ENCODE measurements around the gene AUTS2. TPM values are rescaled to one million over a fixed set of nuclear protein-coding genes. Genes with fewer than 3 reads are reported as not detected.

The AUTS2 gene
- total and polyA plus RNA-seq, 9 of the 15 experiments (the other 6 are each of a cell fraction or from before 2014, with no cell fraction given) = 0.58 TPM; not detected in 8

GRCh38 chr7:70569335-70569819, 971.1 kb downstream of the AUTS2 start (continued):
- TF ChIP-seq EP300 (IDR thresholded peaks at IDR 0.05; ENCODE audit: low read length) = peak; percentile 92
- TF ChIP-seq SMARCC2 (IDR thresholded peaks at IDR 0.05; ENCODE audit: low read depth) = 0 out of 2 replicates have a peak, but pooled peaks have one; percentile 20
- TF ChIP-seq GATA2 (CRISPR knock-in tag; IDR thresholded peaks at IDR 0.05) = peak; percentile 77; the same call in 1 of the 2 replicates
- no peak for TF ChIP-seq EWSR1 (IDR thresholded peaks at IDR 0.05; ENCODE audit: borderline replicate concordance, low read depth, partially characterized antibody)
- TF ChIP-seq ASH1L (IDR thresholded peaks at IDR 0.05; ENCODE audit: borderline replicate concordance, low read depth, partially characterized antibody) = no peak
- no peak for TF ChIP-seq PBX2 (CRISPR knock-in tag; IDR thresholded peaks at IDR 0.05; ENCODE audit: low read depth)
- peak; percentile 89 for TF ChIP-seq PBX2 (tag; conservative IDR thresholded peaks at IDR 0.05; ENCODE audit: low read depth)
- 0 out of 2 replicates have a peak, but pooled peaks have one; percentile 49 for TF ChIP-seq ETV5 (CRISPR knock-in tag; IDR thresholded peaks at IDR 0.05; ENCODE audit: low read depth)
- TF ChIP-seq ZNF24 (IDR thresholded peaks at IDR 0.05) = peak; percentile 89
- TF ChIP-seq STAG1 (CRISPR knock-in tag; IDR thresholded peaks at IDR 0.05; ENCODE audit: borderline replicate concordance) = no peak
- 0 out of 2 replicates have a peak, but pooled peaks have one; percentile 52 for TF ChIP-seq PHB2 (IDR thresholded peaks at IDR 0.05; ENCODE audit: low read depth)
- no peak for TF ChIP-seq GABPB1 (CRISPR knock-in tag; IDR thresholded peaks at IDR 0.05)
- TF ChIP-seq MAFG (tag; conservative IDR thresholded peaks at IDR 0.05) = peak; percentile 48; the same call in 1 of the 2 replicates
- 0 out of 2 replicates have a peak, but pooled peaks have one; percentile 8 for TF ChIP-seq MAFF (IDR thresholded peaks at IDR 0.05; ENCODE audit: low read length)
- peak; percentile 97 for TF ChIP-seq TCF3 (CRISPR knock-in tag; IDR thresholded peaks at IDR 0.05)
- TF ChIP-seq TAL1 (IDR thresholded peaks at IDR 0.05) = peak; percentile 95
- TF ChIP-seq ZNF639 (CRISPR knock-in tag; conservative IDR thresholded peaks at IDR 0.05 in 1 of 2, IDR thresholded peaks at IDR 0.05 in 1 of 2) = peak in 1 of 2 experiments; percentile 69; a peak in 2 of 4 replicates
- TF ChIP-seq MXI1 (IDR thresholded peaks at IDR 0.05; ENCODE audit: low read depth, low read length) = 0 out of 2 replicates have a peak, but pooled peaks have one; percentile 28
- peak; percentile 99 for TF ChIP-seq MEF2D (tag; conservative IDR thresholded peaks at IDR 0.05; ENCODE audit: low read depth)
- peak; percentile 94 for TF ChIP-seq MEIS2 (IDR thresholded peaks at IDR 0.05; ENCODE audit: partially characterized antibody)
- peak in 1 of 2 experiments; percentile 74; a peak in 3 of 4 replicates for TF ChIP-seq HDAC1 (IDR thresholded peaks at IDR 0.05)
- TF ChIP-seq BHLHE40 (IDR thresholded peaks at IDR 0.05; ENCODE audit: low read length) = peak; percentile 53; the same call in 1 of the 2 replicates
- TF ChIP-seq ZNF644 (tag; IDR thresholded peaks at IDR 0.05; ENCODE audit: low read depth) = 0 out of 2 replicates have a peak, but pooled peaks have one; percentile 47
- peak; percentile 73; the same call in 1 of the 2 replicates for TF ChIP-seq ZNF589 (CRISPR knock-in tag; IDR thresholded peaks at IDR 0.05; ENCODE audit: low read depth)
- peak; percentile 24; the same call in 1 of the 2 replicates for TF ChIP-seq CTBP1 (IDR thresholded peaks at IDR 0.05; ENCODE audit: borderline replicate concordance)
- peak in 1 of 2 experiments; percentile 79; a peak in 1 of 4 replicates for TF ChIP-seq ARNT (IDR thresholded peaks at IDR 0.05)
